ENCODE data around the gene UMODL1.

The UMODL1 gene

GRCh38 chr21:42140196-42140934 is 69.2 kb downstream of the UMODL1 start:
- no peak for DNase-seq

- DNase-seq = no peak
These were observed 70.5 kb downstream of the UMODL1 start for GRCh38 chr21:42141643-42142042.

- no peak for DNase-seq
These were observed 71.0 kb downstream of the UMODL1 start for GRCh38 chr21:42142141-42142540.

GRCh38 chr21:42142627-42143026 is 71.5 kb downstream of the UMODL1 start:
- DNase-seq = no peak

- no peak for DNase-seq
These were observed 72.0 kb downstream of the UMODL1 start for GRCh38 chr21:42143111-42143510.

- no peak for DNase-seq
These were observed 73.1 kb downstream of the UMODL1 start for GRCh38 chr21:42144221-42144620.

- no peak for DNase-seq
These were observed 73.8 kb downstream of the UMODL1 start for GRCh38 chr21:42144679-42145568.

- no peak for DNase-seq
These were observed 74.6 kb downstream of the UMODL1 start for GRCh38 chr21:42145569-42146272.

GRCh38 chr21:42146273-42146805 is 75.2 kb downstream of the UMODL1 start:
- no peak for DNase-seq

- DNase-seq = no peak
These were observed 75.7 kb downstream of the UMODL1 start for GRCh38 chr21:42146821-42147220.

GRCh38 chr21:42147386-42148020 is 76.4 kb downstream of the UMODL1 start:
- DNase-seq = no peak

- no peak for DNase-seq
These were observed 77.0 kb downstream of the UMODL1 start for GRCh38 chr21:42148097-42148496.

- no peak for DNase-seq
These were observed 77.5 kb downstream of the UMODL1 start for GRCh38 chr21:42148584-42148983.

- no peak for DNase-seq
These were observed 78.7 kb downstream of the UMODL1 start for GRCh38 chr21:42149656-42150473.

GRCh38 chr21:42150474-42151085 is 79.5 kb downstream of the UMODL1 start:
- no peak for DNase-seq

- DNase-seq = no peak
These were observed 80.2 kb downstream of the UMODL1 start for GRCh38 chr21:42151148-42151947.

- no peak for DNase-seq
These were observed 80.8 kb downstream of the UMODL1 start for GRCh38 chr21:42151948-42152220.

GRCh38 chr21:42153046-42153686 is 82.0 kb downstream of the UMODL1 start:
- DNase-seq = no peak

GRCh38 chr21:42153746-42154145 is 82.6 kb downstream of the UMODL1 start:
- no peak for DNase-seq
